HEK293 (cell line): ENCODE measurements around the gene PEX14.

ENCODE experiments used
- ELK4 ChIP-seq: IDR thresholded peaks from 2 replicates; pipeline ENCODE4 v1.6.1; 2011; ENCODE audit warnings: mild to moderate bottlenecking, low read depth, low read length, borderline replicate concordance
- GLIS1 ChIP-seq: fragments of 450-650 bp; formaldehyde crosslinking; IDR thresholded peaks from 2 replicates; pipeline ENCODE4 v1.5.1; 2016; ENCODE audit warnings: missing biosample characterization, missing genetic modification characterization
- HOXC10 ChIP-seq: sonication (generic); formaldehyde crosslinking; IDR thresholded peaks from 2 replicates; pipeline ENCODE4 v1.8.1; 2023; ENCODE audit warnings: mild to moderate bottlenecking, missing genetic modification reagents
- OSR2 ChIP-seq: fragments of 450-650 bp; formaldehyde crosslinking; IDR thresholded peaks from 2 replicates; pipeline ENCODE4 v1.5.1; 2016; ENCODE audit warnings: missing biosample characterization, missing genetic modification characterization
- RBAK ChIP-seq: fragments of 450-650 bp; formaldehyde crosslinking; IDR thresholded peaks from 2 replicates; pipeline ENCODE4 v1.5.1; 2016; ENCODE audit warnings: missing biosample characterization, missing genetic modification characterization
- SP7 ChIP-seq: fragments of 450-650 bp; formaldehyde crosslinking; IDR thresholded peaks from 2 replicates; pipeline ENCODE4 v1.5.1; 2016; ENCODE audit warnings: missing biosample characterization, missing genetic modification characterization
- ZBTB1 ChIP-seq: fragments of 450-650 bp; formaldehyde crosslinking; IDR thresholded peaks from 2 replicates; pipeline ENCODE4 v1.5.1; 2016; ENCODE audit warnings: missing biosample characterization, missing genetic modification characterization
- ZEB2 ChIP-seq: fragments of 450-650 bp; formaldehyde crosslinking; IDR thresholded peaks from 2 replicates; pipeline ENCODE4 v1.5.1; 2016; ENCODE audit warnings: missing biosample characterization, missing genetic modification characterization
- ZNF292 ChIP-seq: fragments of 450-650 bp; formaldehyde crosslinking; IDR thresholded peaks from 2 replicates; pipeline ENCODE4 v1.5.1; 2016; ENCODE audit warnings: low read depth, missing biosample characterization, missing genetic modification characterization, borderline replicate concordance
- ZNF302 ChIP-seq: fragments of 450-650 bp; formaldehyde crosslinking; IDR thresholded peaks from 2 replicates; pipeline ENCODE4 v1.5.1; 2016; ENCODE audit warnings: missing biosample characterization, missing genetic modification characterization, low read depth
- ZNF335 ChIP-seq: fragments of 450-650 bp; formaldehyde crosslinking; conservative IDR thresholded peaks from 2 replicates; pipeline ENCODE4 v1.5.1; 2016; ENCODE audit warnings: missing biosample characterization, missing genetic modification characterization
- ZNF404 ChIP-seq: fragments of 450-650 bp; formaldehyde crosslinking; IDR thresholded peaks from 2 replicates; pipeline ENCODE4 v1.5.1; 2017; ENCODE audit warnings: missing biosample characterization, missing genetic modification characterization
- ZNF433 ChIP-seq: fragments of 450-650 bp; formaldehyde crosslinking; IDR thresholded peaks from 2 replicates; pipeline ENCODE4 v1.5.1; 2016; ENCODE audit warnings: missing biosample characterization, missing genetic modification characterization, low read depth
- ZNF48 ChIP-seq: fragments of 450-650 bp; formaldehyde crosslinking; IDR thresholded peaks from 2 replicates; pipeline ENCODE4 v1.5.1; 2016; ENCODE audit warnings: missing biosample characterization, missing genetic modification characterization
- ZNF544 ChIP-seq: fragments of 450-650 bp; formaldehyde crosslinking; IDR thresholded peaks from 2 replicates; pipeline ENCODE4 v1.5.0; 2017; ENCODE audit warnings: missing biosample characterization, missing genetic modification characterization
- ZNF558 ChIP-seq: fragments of 450-650 bp; formaldehyde crosslinking; IDR thresholded peaks from 2 replicates; pipeline ENCODE4 v1.5.1; 2016; ENCODE audit warnings: missing biosample characterization, missing genetic modification characterization
- ZNF610 ChIP-seq: fragments of 450-650 bp; formaldehyde crosslinking; IDR thresholded peaks from 2 replicates; pipeline ENCODE4 v1.5.1; 2016; ENCODE audit warnings: missing biosample characterization, missing genetic modification characterization, borderline replicate concordance
- ZNF621 ChIP-seq: fragments of 450-650 bp; formaldehyde crosslinking; IDR thresholded peaks from 2 replicates; pipeline ENCODE4 v1.5.1; 2017; ENCODE audit warnings: missing biosample characterization, missing genetic modification characterization
- ZNF654 ChIP-seq: fragments of 450-650 bp; formaldehyde crosslinking; IDR thresholded peaks from 2 replicates; pipeline ENCODE4 v1.5.1; 2016; ENCODE audit warnings: low read depth, missing biosample characterization, missing genetic modification characterization
- ZXDB ChIP-seq: fragments of 450-650 bp; formaldehyde crosslinking; IDR thresholded peaks from 2 replicates; pipeline ENCODE4 v1.5.1; 2016; ENCODE audit warnings: missing biosample characterization, missing genetic modification characterization
- TF ChIP-seq, protein P1 (sequence below): fragments of 450-650 bp; formaldehyde crosslinking; IDR thresholded peaks from 2 replicates; pipeline ENCODE4 v1.5.1; 2016; ENCODE audit warnings: missing biosample characterization, missing genetic modification characterization, borderline replicate concordance
- TF ChIP-seq, protein P2 (sequence below): sonication (generic); formaldehyde crosslinking; IDR thresholded peaks from 2 replicates; pipeline ENCODE4 v1.8.1; 2022; ENCODE audit warnings: mild to moderate bottlenecking, moderate library complexity, missing genetic modification reagents
- TF ChIP-seq, protein P3 (sequence below): fragments of 450-650 bp; formaldehyde crosslinking; IDR thresholded peaks from 2 replicates; pipeline ENCODE4 v1.5.1; 2016; ENCODE audit warnings: missing biosample characterization, missing genetic modification characterization
- TF ChIP-seq, protein P4 (sequence below): fragments of 450-650 bp; formaldehyde crosslinking; IDR thresholded peaks from 2 replicates; pipeline ENCODE4 v1.5.1; 2017; ENCODE audit warnings: missing biosample characterization, mild to moderate bottlenecking, missing genetic modification characterization, moderate library complexity
- TF ChIP-seq, protein P5 (sequence below): fragments of 450-650 bp; formaldehyde crosslinking; IDR thresholded peaks from 2 replicates; pipeline ENCODE4 v1.5.1; 2016; ENCODE audit warnings: missing biosample characterization, missing genetic modification characterization
- TF ChIP-seq, protein P6 (sequence below): fragments of 450-650 bp; formaldehyde crosslinking; IDR thresholded peaks from 2 replicates; pipeline ENCODE4 v1.5.1; 2016; ENCODE audit warnings: missing biosample characterization, missing genetic modification characterization

PEX14 gene

DNA sequence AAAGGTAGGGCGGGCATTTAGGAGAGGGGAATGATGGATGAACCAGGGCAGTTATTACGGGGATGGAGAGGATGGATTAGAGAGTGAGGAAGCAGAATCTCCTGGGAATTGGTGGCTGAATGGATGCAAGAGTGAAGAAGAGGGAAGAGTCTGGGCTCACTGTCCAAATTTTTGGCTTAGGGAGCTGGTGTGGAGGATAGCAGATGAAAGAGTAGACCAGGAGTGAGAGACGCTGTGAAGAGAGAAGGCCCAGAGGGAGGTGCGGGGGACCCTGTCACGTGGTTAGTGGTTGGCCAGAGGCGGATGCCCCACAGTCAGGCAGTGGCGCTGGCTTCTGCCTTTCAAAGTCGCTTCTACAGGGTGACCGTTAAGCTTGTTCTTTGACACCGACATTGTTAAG, 78.4 kb downstream of the PEX14 start (continued):
- TF ChIP-seq, protein P1, sequence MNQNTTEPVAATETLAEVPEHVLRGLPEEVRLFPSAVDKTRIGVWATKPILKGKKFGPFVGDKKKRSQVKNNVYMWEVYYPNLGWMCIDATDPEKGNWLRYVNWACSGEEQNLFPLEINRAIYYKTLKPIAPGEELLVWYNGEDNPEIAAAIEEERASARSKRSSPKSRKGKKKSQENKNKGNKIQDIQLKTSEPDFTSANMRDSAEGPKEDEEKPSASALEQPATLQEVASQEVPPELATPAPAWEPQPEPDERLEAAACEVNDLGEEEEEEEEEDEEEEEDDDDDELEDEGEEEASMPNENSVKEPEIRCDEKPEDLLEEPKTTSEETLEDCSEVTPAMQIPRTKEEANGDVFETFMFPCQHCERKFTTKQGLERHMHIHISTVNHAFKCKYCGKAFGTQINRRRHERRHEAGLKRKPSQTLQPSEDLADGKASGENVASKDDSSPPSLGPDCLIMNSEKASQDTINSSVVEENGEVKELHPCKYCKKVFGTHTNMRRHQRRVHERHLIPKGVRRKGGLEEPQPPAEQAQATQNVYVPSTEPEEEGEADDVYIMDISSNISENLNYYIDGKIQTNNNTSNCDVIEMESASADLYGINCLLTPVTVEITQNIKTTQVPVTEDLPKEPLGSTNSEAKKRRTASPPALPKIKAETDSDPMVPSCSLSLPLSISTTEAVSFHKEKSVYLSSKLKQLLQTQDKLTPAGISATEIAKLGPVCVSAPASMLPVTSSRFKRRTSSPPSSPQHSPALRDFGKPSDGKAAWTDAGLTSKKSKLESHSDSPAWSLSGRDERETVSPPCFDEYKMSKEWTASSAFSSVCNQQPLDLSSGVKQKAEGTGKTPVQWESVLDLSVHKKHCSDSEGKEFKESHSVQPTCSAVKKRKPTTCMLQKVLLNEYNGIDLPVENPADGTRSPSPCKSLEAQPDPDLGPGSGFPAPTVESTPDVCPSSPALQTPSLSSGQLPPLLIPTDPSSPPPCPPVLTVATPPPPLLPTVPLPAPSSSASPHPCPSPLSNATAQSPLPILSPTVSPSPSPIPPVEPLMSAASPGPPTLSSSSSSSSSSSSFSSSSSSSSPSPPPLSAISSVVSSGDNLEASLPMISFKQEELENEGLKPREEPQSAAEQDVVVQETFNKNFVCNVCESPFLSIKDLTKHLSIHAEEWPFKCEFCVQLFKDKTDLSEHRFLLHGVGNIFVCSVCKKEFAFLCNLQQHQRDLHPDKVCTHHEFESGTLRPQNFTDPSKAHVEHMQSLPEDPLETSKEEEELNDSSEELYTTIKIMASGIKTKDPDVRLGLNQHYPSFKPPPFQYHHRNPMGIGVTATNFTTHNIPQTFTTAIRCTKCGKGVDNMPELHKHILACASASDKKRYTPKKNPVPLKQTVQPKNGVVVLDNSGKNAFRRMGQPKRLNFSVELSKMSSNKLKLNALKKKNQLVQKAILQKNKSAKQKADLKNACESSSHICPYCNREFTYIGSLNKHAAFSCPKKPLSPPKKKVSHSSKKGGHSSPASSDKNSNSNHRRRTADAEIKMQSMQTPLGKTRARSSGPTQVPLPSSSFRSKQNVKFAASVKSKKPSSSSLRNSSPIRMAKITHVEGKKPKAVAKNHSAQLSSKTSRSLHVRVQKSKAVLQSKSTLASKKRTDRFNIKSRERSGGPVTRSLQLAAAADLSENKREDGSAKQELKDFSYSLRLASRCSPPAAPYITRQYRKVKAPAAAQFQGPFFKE (tag by site-specific recombination) = no peak
- TF ChIP-seq RBAK (no peak), ZBTB1 (tag by site-specific recombination) (no peak), ZNF558 (tag by site-specific recombination) (no peak), ZNF544 (tag by site-specific recombination) (no peak), ZXDB (no peak), HOXC10 (CRISPR knock-in tag) (no peak), ZNF302 (tag by site-specific recombination) (no peak), ZNF48 (tag by site-specific recombination) (no peak), ZNF621 (no peak), GLIS1 (tag by site-specific recombination) (peak; percentile 32; the same call in 1 of the 2 replicates), ZNF404 (no peak), ZNF610 (tag by site-specific recombination) (no peak), ELK4 (no peak), SP7 (tag by site-specific recombination) (no peak), ZNF292 (no peak), ZNF654 (tag by site-specific recombination) (no peak), ZNF335 (tag by site-specific recombination) (peak; percentile 76), ZEB2 (tag by site-specific recombination) (no peak), OSR2 (peak; percentile 83), ZNF433 (tag by site-specific recombination) (no peak)
- TF ChIP-seq, protein P2, sequence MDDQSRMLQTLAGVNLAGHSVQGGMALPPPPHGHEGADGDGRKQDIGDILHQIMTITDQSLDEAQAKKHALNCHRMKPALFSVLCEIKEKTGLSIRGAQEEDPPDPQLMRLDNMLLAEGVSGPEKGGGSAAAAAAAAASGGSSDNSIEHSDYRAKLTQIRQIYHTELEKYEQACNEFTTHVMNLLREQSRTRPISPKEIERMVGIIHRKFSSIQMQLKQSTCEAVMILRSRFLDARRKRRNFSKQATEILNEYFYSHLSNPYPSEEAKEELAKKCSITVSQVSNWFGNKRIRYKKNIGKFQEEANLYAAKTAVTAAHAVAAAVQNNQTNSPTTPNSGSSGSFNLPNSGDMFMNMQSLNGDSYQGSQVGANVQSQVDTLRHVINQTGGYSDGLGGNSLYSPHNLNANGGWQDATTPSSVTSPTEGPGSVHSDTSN (CRISPR knock-in tag) = no peak
- TF ChIP-seq, protein P3, sequence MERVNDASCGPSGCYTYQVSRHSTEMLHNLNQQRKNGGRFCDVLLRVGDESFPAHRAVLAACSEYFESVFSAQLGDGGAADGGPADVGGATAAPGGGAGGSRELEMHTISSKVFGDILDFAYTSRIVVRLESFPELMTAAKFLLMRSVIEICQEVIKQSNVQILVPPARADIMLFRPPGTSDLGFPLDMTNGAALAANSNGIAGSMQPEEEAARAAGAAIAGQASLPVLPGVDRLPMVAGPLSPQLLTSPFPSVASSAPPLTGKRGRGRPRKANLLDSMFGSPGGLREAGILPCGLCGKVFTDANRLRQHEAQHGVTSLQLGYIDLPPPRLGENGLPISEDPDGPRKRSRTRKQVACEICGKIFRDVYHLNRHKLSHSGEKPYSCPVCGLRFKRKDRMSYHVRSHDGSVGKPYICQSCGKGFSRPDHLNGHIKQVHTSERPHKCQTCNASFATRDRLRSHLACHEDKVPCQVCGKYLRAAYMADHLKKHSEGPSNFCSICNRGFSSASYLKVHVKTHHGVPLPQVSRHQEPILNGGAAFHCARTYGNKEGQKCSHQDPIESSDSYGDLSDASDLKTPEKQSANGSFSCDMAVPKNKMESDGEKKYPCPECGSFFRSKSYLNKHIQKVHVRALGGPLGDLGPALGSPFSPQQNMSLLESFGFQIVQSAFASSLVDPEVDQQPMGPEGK (tag by site-specific recombination) = peak; percentile 57; the same call in 1 of the 2 replicates
- TF ChIP-seq, protein P4, sequence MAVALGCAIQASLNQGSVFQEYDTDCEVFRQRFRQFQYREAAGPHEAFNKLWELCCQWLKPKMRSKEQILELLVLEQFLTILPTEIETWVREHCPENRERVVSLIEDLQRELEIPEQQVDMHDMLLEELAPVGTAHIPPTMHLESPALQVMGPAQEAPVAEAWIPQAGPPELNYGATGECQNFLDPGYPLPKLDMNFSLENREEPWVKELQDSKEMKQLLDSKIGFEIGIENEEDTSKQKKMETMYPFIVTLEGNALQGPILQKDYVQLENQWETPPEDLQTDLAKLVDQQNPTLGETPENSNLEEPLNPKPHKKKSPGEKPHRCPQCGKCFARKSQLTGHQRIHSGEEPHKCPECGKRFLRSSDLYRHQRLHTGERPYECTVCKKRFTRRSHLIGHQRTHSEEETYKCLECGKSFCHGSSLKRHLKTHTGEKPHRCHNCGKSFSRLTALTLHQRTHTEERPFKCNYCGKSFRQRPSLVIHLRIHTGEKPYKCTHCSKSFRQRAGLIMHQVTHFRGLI = peak; percentile 74
- TF ChIP-seq, protein P5, sequence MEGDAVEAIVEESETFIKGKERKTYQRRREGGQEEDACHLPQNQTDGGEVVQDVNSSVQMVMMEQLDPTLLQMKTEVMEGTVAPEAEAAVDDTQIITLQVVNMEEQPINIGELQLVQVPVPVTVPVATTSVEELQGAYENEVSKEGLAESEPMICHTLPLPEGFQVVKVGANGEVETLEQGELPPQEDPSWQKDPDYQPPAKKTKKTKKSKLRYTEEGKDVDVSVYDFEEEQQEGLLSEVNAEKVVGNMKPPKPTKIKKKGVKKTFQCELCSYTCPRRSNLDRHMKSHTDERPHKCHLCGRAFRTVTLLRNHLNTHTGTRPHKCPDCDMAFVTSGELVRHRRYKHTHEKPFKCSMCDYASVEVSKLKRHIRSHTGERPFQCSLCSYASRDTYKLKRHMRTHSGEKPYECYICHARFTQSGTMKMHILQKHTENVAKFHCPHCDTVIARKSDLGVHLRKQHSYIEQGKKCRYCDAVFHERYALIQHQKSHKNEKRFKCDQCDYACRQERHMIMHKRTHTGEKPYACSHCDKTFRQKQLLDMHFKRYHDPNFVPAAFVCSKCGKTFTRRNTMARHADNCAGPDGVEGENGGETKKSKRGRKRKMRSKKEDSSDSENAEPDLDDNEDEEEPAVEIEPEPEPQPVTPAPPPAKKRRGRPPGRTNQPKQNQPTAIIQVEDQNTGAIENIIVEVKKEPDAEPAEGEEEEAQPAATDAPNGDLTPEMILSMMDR (tag by site-specific recombination) = no peak
- TF ChIP-seq, protein P6, sequence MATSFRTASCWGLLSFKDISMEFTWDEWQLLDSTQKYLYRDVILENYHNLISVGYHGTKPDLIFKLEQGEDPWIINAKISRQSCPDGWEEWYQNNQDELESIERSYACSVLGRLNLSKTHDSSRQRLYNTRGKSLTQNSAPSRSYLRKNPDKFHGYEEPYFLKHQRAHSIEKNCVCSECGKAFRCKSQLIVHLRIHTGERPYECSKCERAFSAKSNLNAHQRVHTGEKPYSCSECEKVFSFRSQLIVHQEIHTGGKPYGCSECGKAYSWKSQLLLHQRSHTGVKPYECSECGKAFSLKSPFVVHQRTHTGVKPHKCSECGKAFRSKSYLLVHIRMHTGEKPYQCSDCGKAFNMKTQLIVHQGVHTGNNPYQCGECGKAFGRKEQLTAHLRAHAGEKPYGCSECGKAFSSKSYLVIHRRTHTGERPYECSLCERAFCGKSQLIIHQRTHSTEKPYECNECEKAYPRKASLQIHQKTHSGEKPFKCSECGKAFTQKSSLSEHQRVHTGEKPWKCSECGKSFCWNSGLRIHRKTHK (tag by site-specific recombination) = no peak
